HepG2 (cell line): ENCODE measurements around the gene DYNLL2. TPM values are rescaled to one million over a fixed set of nuclear protein-coding genes. Genes with fewer than 3 reads are reported as not detected.

Experiments
- ASH2L ChIP-seq: fragments of 300-600, 200-600 bp; sonication (generic); IDR thresholded peaks from 2 replicates; pipeline ENCODE4 v1.7.0; 2017; ENCODE audit warnings: low read depth, mild to moderate bottlenecking, moderate library complexity, mixed read lengths, low read length; ENCODE audit not compliant: insufficient read length
- ATF7-NPFF ChIP-seq: sonication (generic); formaldehyde crosslinking; IDR thresholded peaks from 2 replicates; pipeline ENCODE4 v1.8.1; 2023; ENCODE audit warnings: mild to moderate bottlenecking, low read depth, missing genetic modification reagents, moderate library complexity
- EED ChIP-seq: sonication (generic); formaldehyde crosslinking; IDR thresholded peaks from 2 replicates; pipeline ENCODE4 v1.5.0; 2020; ENCODE audit warnings: mild to moderate bottlenecking, missing genetic modification reagents
- FIP1L1 ChIP-seq: fragments of 200-400 bp; formaldehyde crosslinking; IDR thresholded peaks from 2 replicates; pipeline ENCODE4 v1.6.1; 2018; ENCODE audit warnings: low read depth, mild to moderate bottlenecking, low read length, moderate library complexity, borderline replicate concordance; ENCODE audit not compliant: insufficient read depth
- HNF4G ChIP-seq, 2 experiments: sonication (generic) in 1 of 2; formaldehyde crosslinking in 1 of 2; IDR thresholded peaks; 2 replicates each; pipeline versions ENCODE4 v1.4.0 to v1.6.1; 2011 to 2020; ENCODE audit warnings: borderline replicate concordance in 2 of 2, low read depth in 2 of 2, mild to moderate bottlenecking in 2 of 2, low read length in 1 of 2, missing genetic modification reagents in 1 of 2, moderate library complexity in 1 of 2
- HOXA9 ChIP-seq: sonication (generic); formaldehyde crosslinking; IDR thresholded peaks from 2 replicates; pipeline ENCODE4 v1.8.1; 2022; ENCODE audit warnings: missing genetic modification reagents, mild to moderate bottlenecking, moderate library complexity, borderline replicate concordance
- JUNB ChIP-seq: sonication (generic); formaldehyde crosslinking; IDR thresholded peaks from 2 replicates; pipeline ENCODE4 v1.8.0; 2022; ENCODE audit warnings: missing genetic modification reagents, mild to moderate bottlenecking, borderline replicate concordance
- MAFF ChIP-seq: IDR thresholded peaks from 2 replicates; pipeline ENCODE4 v1.6.1; 2011; ENCODE audit warnings: low read depth, low read length, improper control_type of control experiment
- MEIS2 ChIP-seq: sonication (generic); formaldehyde crosslinking; IDR thresholded peaks from 2 replicates; pipeline ENCODE4 v1.9.0; 2021; ENCODE audit warnings: mild to moderate bottlenecking, missing genetic modification reagents
- MXI1 ChIP-seq: IDR thresholded peaks from 3 replicates; pipeline ENCODE4 v1.6.1; 2012; ENCODE audit warnings: low read depth, low read length, inconsistent platforms, borderline replicate concordance
- MYNN ChIP-seq: sonication (generic); formaldehyde crosslinking; IDR thresholded peaks from 2 replicates; pipeline ENCODE4 v1.4.0; 2020; ENCODE audit warnings: mild to moderate bottlenecking, low read depth, missing genetic modification reagents
- PHF5A ChIP-seq: IDR thresholded peaks from one replicate; pipeline ENCODE4 v1.6.1; 2018; ENCODE audit warnings: low read depth, missing genetic modification reagents; ENCODE audit not compliant: unreplicated experiment
- RCOR2 ChIP-seq: IDR thresholded peaks from 2 replicates; pipeline ENCODE4 v1.6.1; 2016; ENCODE audit warnings: missing biosample characterization, missing genetic modification reagents
- RFX5 ChIP-seq: IDR thresholded peaks from 2 replicates; pipeline ENCODE4 v1.6.1; 2011; ENCODE audit warnings: low read depth, low read length, improper control_type of control experiment
- RFXANK ChIP-seq: IDR thresholded peaks from 2 replicates; pipeline ENCODE4 v1.6.1; 2016
- RXRA ChIP-seq: sonication (generic); formaldehyde crosslinking; IDR thresholded peaks from 2 replicates; pipeline ENCODE4 v1.5.1; 2020; ENCODE audit warnings: missing genetic modification reagents
- SP2 ChIP-seq: sonication (generic); formaldehyde crosslinking; IDR thresholded peaks from 2 replicates; pipeline ENCODE4 v1.5.1; 2020; ENCODE audit warnings: mild to moderate bottlenecking, missing genetic modification reagents
- STAT5B ChIP-seq: sonication (generic); formaldehyde crosslinking; IDR thresholded peaks from 2 replicates; pipeline ENCODE4 v1.4.0; 2020; ENCODE audit warnings: missing genetic modification reagents
- TAF1 ChIP-seq: sonication (generic); formaldehyde crosslinking; IDR thresholded peaks from 2 replicates; pipeline ENCODE4 v1.4.0; 2020; ENCODE audit warnings: missing genetic modification reagents
- TP53 ChIP-seq: sonication (generic); formaldehyde crosslinking; conservative IDR thresholded peaks from 2 replicates; pipeline ENCODE4 v1.4.0; 2020; ENCODE audit warnings: missing genetic modification reagents
- ZNF225 ChIP-seq: sonication (generic); formaldehyde crosslinking; IDR thresholded peaks from 2 replicates; pipeline ENCODE4 v1.4.0; 2020; ENCODE audit warnings: mild to moderate bottlenecking, missing genetic modification reagents
- ZNF234 ChIP-seq: sonication (generic); formaldehyde crosslinking; conservative IDR thresholded peaks from 2 replicates; pipeline ENCODE4 v1.5.1; 2020; ENCODE audit warnings: mild to moderate bottlenecking, missing genetic modification reagents
- ZNF678 ChIP-seq: sonication (generic); formaldehyde crosslinking; IDR thresholded peaks from 2 replicates; pipeline ENCODE4 v1.4.0; 2020; ENCODE audit warnings: mild to moderate bottlenecking, missing genetic modification reagents
- ZNF709 ChIP-seq: sonication (generic); formaldehyde crosslinking; IDR thresholded peaks from 2 replicates; pipeline ENCODE4 v1.5.0; 2020; ENCODE audit warnings: mild to moderate bottlenecking, missing genetic modification reagents
- ZNF749 ChIP-seq: sonication (generic); formaldehyde crosslinking; IDR thresholded peaks from 2 replicates; pipeline ENCODE4 v1.8.0; 2022; ENCODE audit warnings: mild to moderate bottlenecking, missing genetic modification reagents, moderate library complexity, borderline replicate concordance
- ZNF768 ChIP-seq: sonication (generic); formaldehyde crosslinking; IDR thresholded peaks from 2 replicates; pipeline ENCODE4 v1.4.0; 2020; ENCODE audit warnings: missing genetic modification reagents
- ZSCAN21 ChIP-seq: sonication (generic); formaldehyde crosslinking; IDR thresholded peaks from 2 replicates; pipeline ENCODE4 v1.8.0; 2022; ENCODE audit warnings: mild to moderate bottlenecking, missing genetic modification reagents, moderate library complexity, borderline replicate concordance
- ZZZ3 ChIP-seq: sonication (generic); formaldehyde crosslinking; IDR thresholded peaks from 2 replicates; pipeline ENCODE4 v1.4.0; 2020; ENCODE audit warnings: missing genetic modification reagents, mild to moderate bottlenecking, borderline replicate concordance
- polyA plus RNA-seq, 8 experiments: library from polyadenylated mRNA; depleted of rRNA in 3 of 8; stranded (reverse) in 7 of 8; unstranded in 1 of 8; fragments of >200 nt; fragmentation: Illumina TruSeq in 4 of 8; extraction: Trizol in 4 of 8; gene quantifications; 2 replicates each; pipeline versions ENCODE4 v1.2.1 to v1.2.3, GENCODE V29; 2011 to 2016; ENCODE audit warnings: low read depth in 4 of 8, missing spikeins in 1 of 8, mixed read lengths in 1 of 8; ENCODE audit not compliant: insufficient read depth in 1 of 8
- total RNA-seq, 5 experiments: library from RNA; depleted of rRNA; stranded (reverse); fragments of >200 nt; fragmentation: Illumina TruSeq; extraction: Trizol; gene quantifications; 2 replicates each; pipeline ENCODE4 v1.2.3, GENCODE V29; 2016; ENCODE audit warnings: low read depth in 1 of 5
- TF ChIP-seq, protein P1 (sequence below): sonication (generic); formaldehyde crosslinking; IDR thresholded peaks from 2 replicates; pipeline ENCODE4 v1.8.0; 2022; ENCODE audit warnings: mild to moderate bottlenecking, missing genetic modification reagents, moderate library complexity
- TF ChIP-seq, protein P2 (sequence below): IDR thresholded peaks from 2 replicates; pipeline ENCODE4 v1.6.1; 2016; ENCODE audit warnings: low read depth, borderline replicate concordance

The DYNLL2 gene
- total and polyA plus RNA-seq, 2 of the 13 experiments (the other 11 are each of a cell fraction or from before 2014, with no cell fraction given): 9.5 to 29.0 TPM

DNA sequence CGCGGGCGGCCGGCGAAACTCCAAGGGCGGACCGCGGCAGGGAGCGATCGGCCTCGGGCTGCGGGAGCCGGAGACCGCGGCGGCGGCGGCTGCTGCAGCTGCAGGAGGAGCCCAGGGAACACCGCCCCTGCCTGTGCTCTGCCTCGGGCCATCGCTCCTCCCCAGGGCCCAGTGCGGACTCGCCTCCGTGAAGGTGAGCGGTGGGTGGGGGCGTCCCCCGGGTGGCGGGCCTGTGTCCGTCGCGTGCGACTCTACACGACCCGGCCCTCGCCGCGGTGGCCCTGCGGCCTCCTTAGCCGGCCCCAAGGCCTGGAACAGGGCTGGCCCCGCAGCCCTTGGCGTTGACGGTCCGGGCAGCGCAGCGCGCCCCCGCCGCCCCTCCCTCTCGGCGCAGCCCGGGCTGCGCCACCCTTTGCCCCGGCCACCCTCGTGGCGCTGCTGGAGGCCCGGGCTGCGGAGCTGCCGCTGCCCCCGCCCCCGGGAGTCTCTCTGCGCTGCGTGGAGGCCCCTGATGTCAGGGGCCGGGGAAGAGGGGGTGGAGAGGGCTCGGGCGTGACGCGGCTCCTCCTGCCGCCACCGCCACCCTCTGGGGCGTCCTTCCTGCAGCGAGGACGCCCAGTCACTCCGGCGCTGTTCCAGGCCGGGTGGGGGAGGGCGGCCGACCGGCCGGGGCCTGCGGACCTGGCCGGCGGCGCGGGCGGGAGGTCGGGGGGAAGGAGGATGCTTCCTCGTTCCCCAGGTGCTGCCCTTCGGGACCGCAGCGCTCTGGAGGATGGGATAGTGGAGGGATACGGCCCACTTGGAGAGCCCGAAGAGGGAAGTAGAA, 485 bp downstream of the DYNLL2 start (continued):
- TF ChIP-seq, protein P1, sequence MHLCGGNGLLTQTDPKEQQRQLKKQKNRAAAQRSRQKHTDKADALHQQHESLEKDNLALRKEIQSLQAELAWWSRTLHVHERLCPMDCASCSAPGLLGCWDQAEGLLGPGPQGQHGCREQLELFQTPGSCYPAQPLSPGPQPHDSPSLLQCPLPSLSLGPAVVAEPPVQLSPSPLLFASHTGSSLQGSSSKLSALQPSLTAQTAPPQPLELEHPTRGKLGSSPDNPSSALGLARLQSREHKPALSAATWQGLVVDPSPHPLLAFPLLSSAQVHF: peak; percentile 70; the same call in 1 of the 2 replicates
- TF ChIP-seq PHF5A (CRISPR knock-in tag) (no peak), JUNB (no peak), ZNF678 (CRISPR knock-in tag) (0 out of 2 replicates have a peak, but pooled peaks have one; percentile 59), ZNF768 (CRISPR knock-in tag) (peak; percentile 28; the same call in 1 of the 2 replicates), FIP1L1 (no peak), ZNF234 (CRISPR knock-in tag) (no peak; the same call in 1 of the 2 replicates), RCOR2 (no peak), ZNF225 (CRISPR knock-in tag) (peak; percentile 43; the same call in 1 of the 2 replicates), MAFF (no peak), MEIS2 (peak; percentile 20), HOXA9 (CRISPR knock-in tag) (peak; percentile 28; the same call in 1 of the 2 replicates), HNF4G (IDR thresholded peaks at IDR 0.05; ENCODE audit: borderline replicate concordance, low read depth, low read length) (no peak), HNF4G (CRISPR knock-in tag; IDR thresholded peaks at IDR 0.05; ENCODE audit: borderline replicate concordance, low read depth) (0 out of 2 replicates have a peak, but pooled peaks have one; percentile 29), RFX5 (no peak), ZZZ3 (CRISPR knock-in tag) (0 out of 2 replicates have a peak, but pooled peaks have one; percentile 32), MYNN (CRISPR knock-in tag) (no peak), MXI1 (peak; percentile 51; the same call in 1 of the 3 replicates), TP53 (no peak), STAT5B (CRISPR knock-in tag) (0 out of 2 replicates have a peak, but pooled peaks have one; percentile 36), RXRA (CRISPR knock-in tag) (no peak), ZNF749 (0 out of 2 replicates have a peak, but pooled peaks have one; percentile 64), RFXANK (CRISPR knock-in tag) (no peak), ZSCAN21 (CRISPR knock-in tag) (peak; percentile 21; the same call in 1 of the 2 replicates), SP2 (CRISPR knock-in tag) (no peak; the same call in 1 of the 2 replicates), ASH2L (peak; percentile 52), ZNF709 (0 out of 2 replicates have a peak, but pooled peaks have one; percentile 10), TAF1 (CRISPR knock-in tag) (peak; percentile 68; the same call in 1 of the 2 replicates), ATF7-NPFF (CRISPR knock-in tag) (peak; percentile 78), EED (0 out of 2 replicates have a peak, but pooled peaks have one; percentile 35)
- TF ChIP-seq, protein P2, sequence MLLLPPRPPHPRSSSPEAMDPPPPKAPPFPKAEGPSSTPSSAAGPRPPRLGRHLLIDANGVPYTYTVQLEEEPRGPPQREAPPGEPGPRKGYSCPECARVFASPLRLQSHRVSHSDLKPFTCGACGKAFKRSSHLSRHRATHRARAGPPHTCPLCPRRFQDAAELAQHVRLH (CRISPR knock-in tag): no peak
